GM19455 (cell line): Measurements from ENCODE around the gene DGKH.
"Not testable (repeated sequence)": the region's sequence is repeated elsewhere in the genome, so short reads cannot be mapped to it uniquely, and the experiment has no call there.

Experiments
- ATAC-seq: cut with Tn5 transposase; IDR thresholded peaks from one replicate; pipeline ENCODE4 v1.9.1; 2021; ENCODE audit not compliant: unreplicated experiment

The DGKH gene

GRCh38 chr13:42112864-42113263, 64.4 kb downstream of the DGKH start:
- ATAC-seq, result no peak

- ATAC-seq, result no peak
Observed at GRCh38 chr13:42113478-42113877, 65.0 kb downstream of the DGKH start.

- ATAC-seq, result no peak
Observed at GRCh38 chr13:42114278-42114677, 65.8 kb downstream of the DGKH start.

- ATAC-seq, result no peak
Observed at GRCh38 chr13:42114912-42115311, 66.5 kb downstream of the DGKH start.

- no peak for ATAC-seq
Observed at GRCh38 chr13:42116225-42116624, 67.8 kb downstream of the DGKH start.

- ATAC-seq, result no peak
Observed at GRCh38 chr13:42119041-42119440, 70.6 kb downstream of the DGKH start.

GRCh38 chr13:42119875-42120274, 71.4 kb downstream of the DGKH start:
- no peak for ATAC-seq

- no peak for ATAC-seq
Observed at GRCh38 chr13:42123600-42123999, 75.2 kb downstream of the DGKH start.

- no peak for ATAC-seq
Observed at GRCh38 chr13:42125046-42125445, 76.6 kb downstream of the DGKH start.

GRCh38 chr13:42127047-42127446, 78.6 kb downstream of the DGKH start:
- ATAC-seq, result no peak

GRCh38 chr13:42129033-42129432, 80.6 kb downstream of the DGKH start:
- no peak for ATAC-seq

- ATAC-seq, result no peak
Observed at GRCh38 chr13:42136518-42136917, 88.1 kb downstream of the DGKH start.

- ATAC-seq, result no peak
Observed at GRCh38 chr13:42137856-42138537, 89.5 kb downstream of the DGKH start.

- no peak for ATAC-seq
Observed at GRCh38 chr13:42140494-42140893, 92.0 kb downstream of the DGKH start.

- ATAC-seq, result not testable (repeated sequence)
Observed at GRCh38 chr13:42141052-42141451, 92.6 kb downstream of the DGKH start.

- ATAC-seq, result no peak
Observed at GRCh38 chr13:42146359-42146758, 97.9 kb downstream of the DGKH start.

GRCh38 chr13:42148538-42148937, 100.1 kb downstream of the DGKH start:
- no peak for ATAC-seq

GRCh38 chr13:42149136-42149535, 100.7 kb downstream of the DGKH start:
- no peak for ATAC-seq

GRCh38 chr13:42151781-42152180, 103.3 kb downstream of the DGKH start:
- no peak for ATAC-seq

GRCh38 chr13:42152495-42152894, 104.0 kb downstream of the DGKH start:
- no peak for ATAC-seq

- no peak for ATAC-seq
Observed at GRCh38 chr13:42153199-42154113, 105.0 kb downstream of the DGKH start.

- no peak for ATAC-seq
Observed at GRCh38 chr13:42155251-42155650, 106.8 kb downstream of the DGKH start.
